ENCODE results near the gene PEX26.
"Not testable (repeated sequence)": the region's sequence is repeated elsewhere in the genome, so short reads cannot be mapped to it uniquely, and the experiment has no call there.

The PEX26 gene

GRCh38 chr22:18056807-18057474 lies 20.8 kb upstream of the PEX26 start:
- DNase-seq (ENCODE audit: low read depth in 3 of 3) = no peak

GRCh38 chr22:18057568-18058209 lies 20.1 kb upstream of the PEX26 start:
- no peak for DNase-seq (ENCODE audit: low read depth in 3 of 3)

GRCh38 chr22:18058371-18059093 lies 19.3 kb upstream of the PEX26 start:
- no peak for DNase-seq (ENCODE audit: low read depth in 3 of 3)

- no peak for DNase-seq (ENCODE audit: low read depth in 3 of 3)
Observed at GRCh38 chr22:18059094-18059417, 18.7 kb upstream of the PEX26 start.

GRCh38 chr22:18059473-18059872 lies 18.3 kb upstream of the PEX26 start:
- DNase-seq (ENCODE audit: low read depth in 3 of 3) = no peak

GRCh38 chr22:18059991-18060390 lies 17.8 kb upstream of the PEX26 start:
- no peak for DNase-seq (ENCODE audit: low read depth in 3 of 3)

GRCh38 chr22:18060646-18061620 lies 16.9 kb upstream of the PEX26 start:
- DNase-seq (ENCODE audit: low read depth in 3 of 3) = no peak

- DNase-seq (ENCODE audit: low read depth in 3 of 3) = no peak
Observed at GRCh38 chr22:18062421-18062820, 15.4 kb upstream of the PEX26 start.

- DNase-seq (ENCODE audit: low read depth in 3 of 3) = no peak
Observed at GRCh38 chr22:18063306-18063705, 14.5 kb upstream of the PEX26 start.

- DNase-seq (ENCODE audit: low read depth in 3 of 3) = not testable (repeated sequence)
Observed at GRCh38 chr22:18063715-18064114, 14.1 kb upstream of the PEX26 start.

GRCh38 chr22:18064636-18065035 lies 13.2 kb upstream of the PEX26 start:
- no peak for DNase-seq (ENCODE audit: low read depth in 3 of 3)

- no peak for DNase-seq (ENCODE audit: low read depth in 3 of 3)
Observed at GRCh38 chr22:18065256-18065655, 12.5 kb upstream of the PEX26 start.

GRCh38 chr22:18066181-18066859 lies 11.5 kb upstream of the PEX26 start:
- DNase-seq (ENCODE audit: low read depth in 3 of 3) = no peak

GRCh38 chr22:18067121-18067520 lies 10.7 kb upstream of the PEX26 start:
- DNase-seq (ENCODE audit: low read depth in 3 of 3) = no peak

- DNase-seq (ENCODE audit: low read depth in 3 of 3) = no peak
Observed at GRCh38 chr22:18067548-18068341, 10.0 kb upstream of the PEX26 start.

- DNase-seq (ENCODE audit: low read depth in 3 of 3) = no peak
Observed at GRCh38 chr22:18068381-18068988, 9.3 kb upstream of the PEX26 start.

- DNase-seq (ENCODE audit: low read depth in 3 of 3) = no peak
Observed at GRCh38 chr22:18069041-18069440, 8.7 kb upstream of the PEX26 start.

GRCh38 chr22:18070041-18070440 lies 7.7 kb upstream of the PEX26 start:
- DNase-seq (ENCODE audit: low read depth in 3 of 3) = no peak

GRCh38 chr22:18070556-18071306 lies 7.1 kb upstream of the PEX26 start:
- no peak for DNase-seq (ENCODE audit: low read depth in 3 of 3)
